Measurements from ENCODE around the gene NBEAL2. TPM values are rescaled to one million over a fixed set of nuclear protein-coding genes. Genes with fewer than 3 reads are reported as not detected.

The NBEAL2 gene
- total and polyA plus RNA-seq, 2 of the 4 experiments (the other 2 are of a cell fraction), result 2.2 to 12.5 TPM

GRCh38 chr3:47002171-47003055, 22.9 kb downstream of the NBEAL2 start:
- Histone ChIP-seq H2AK5ac (ENCODE audit: low read depth, low read length) (no peak overlapping the region), H3K9me3 (ENCODE audit: control insufficient read depth, insufficient read depth, low read length) (no peaks in the 10 kb centered on the region), H3K9me1 (ENCODE audit: insufficient read depth, low read length) (peaks cover 6% of the 10 kb centered on the region; the same call in 1 of the 2 replicates), H4K5ac (ENCODE audit: low read depth, low read length) (no peak overlapping the region), H3K79me1 (ENCODE audit: low read depth in 1 of 2, low read length in 2 of 2) (no peaks in the 10 kb centered on the region), H3K27ac (ENCODE audit: insufficient read depth, low read length) (no peak overlapping the region), H2BK15ac (ENCODE audit: low read depth, low read length) (no peak overlapping the region), H3K4me3 (ENCODE audit: insufficient read depth, low read depth, low read length) (no peak overlapping the region), H3K18ac (ENCODE audit: low read depth, low read length) (no peak overlapping the region), H3K14ac (replicated peaks; ENCODE audit: low read depth, low read length) (no peak overlapping the region), H3K4ac (ENCODE audit: low read depth, low read length) (no peak overlapping the region), H4K20me1 (ENCODE audit: insufficient read depth, low read length) (no peaks in the 10 kb centered on the region; the same call in 1 of the 2 replicates), H2AK9ac (replicated peaks; ENCODE audit: low read depth, low read length, poor library complexity) (peak overlapping the region; percentile 24), H2BK120ac (ENCODE audit: low read depth, low read length) (no peak overlapping the region), H3K36me3 (ENCODE audit: control insufficient read depth, insufficient read depth, low read length) (peaks cover 6% of the 10 kb centered on the region; the same call in 1 of the 2 replicates), H3K56ac (ENCODE audit: extremely low read depth, insufficient read depth, low read length) (no peak overlapping the region), H3K4me2 (ENCODE audit: low read depth, low read length) (no peak overlapping the region), H2BK20ac (ENCODE audit: low read depth, low read length) (no peak overlapping the region), H3K23ac (ENCODE audit: low read depth, low read length) (no peak overlapping the region), H2BK5ac (ENCODE audit: low read depth, low read length, poor library complexity, severe bottlenecking) (no peak overlapping the region), H4K8ac (ENCODE audit: low read depth in 2 of 2, low read length in 2 of 2) (no peak overlapping the region), H2AFZ (replicated peaks; ENCODE audit: low read length, poor library complexity) (no peak overlapping the region), H3K4me1 (ENCODE audit: control insufficient read depth, insufficient read depth, low read length) (peaks cover 3% of the 10 kb centered on the region; the same call in 1 of the 2 replicates), H3K27me3 (ENCODE audit: control insufficient read depth, insufficient read depth, low read length) (no peaks in the 10 kb centered on the region), H3K9ac (ENCODE audit: low read depth, low read length) (no peak overlapping the region), H4K91ac (ENCODE audit: insufficient read depth, low read depth, low read length) (no peak overlapping the region)
- WGBS, 2 experiments (ENCODE audit: extremely low coverage in 2 of 2, insufficient read length in 1 of 2), result 80% methylated on average over 7 of the region's 35 CpGs; no CpG with 5 or more reads in 1 of the 2 experiments
- DNase-seq (no peak), ATAC-seq (ENCODE audit: low read depth) (no peak)
- no TSS peak for BruUV-seq (replicated peaks)
- TF ChIP-seq RAD21 (IDR thresholded peaks at IDR 0.05; ENCODE audit: low read length) (no peak), RFX5 (IDR thresholded peaks at IDR 0.05; ENCODE audit: low read depth, low read length) (no peak), SMC3 (IDR thresholded peaks at IDR 0.05; ENCODE audit: low read depth, low read length) (no peak), MAZ (IDR thresholded peaks at IDR 0.05; ENCODE audit: borderline replicate concordance, low read depth, low read length) (no peak), ELK1 (IDR thresholded peaks at IDR 0.05; ENCODE audit: borderline replicate concordance, low read depth, low read length) (no peak), CEBPB (IDR thresholded peaks at IDR 0.05; ENCODE audit: low read depth, low read length) (no peak), FOS (IDR thresholded peaks at IDR 0.05; ENCODE audit: low read depth, low read length) (no peak), MXI1 (IDR thresholded peaks at IDR 0.05; ENCODE audit: borderline replicate concordance, low read depth, low read length) (no peak), MAFK (IDR thresholded peaks at IDR 0.05; ENCODE audit: low read depth, low read length) (no peak), BHLHE40 (IDR thresholded peaks at IDR 0.05; ENCODE audit: low read depth, low read length) (no peak), RCOR1 (IDR thresholded peaks at IDR 0.05; ENCODE audit: insufficient replicate concordance, low read length) (no peak), NFE2L2 (IDR thresholded peaks at IDR 0.05; ENCODE audit: low read depth, low read length) (no peak), CHD1 (IDR thresholded peaks at IDR 0.05; ENCODE audit: low read depth, low read length) (no peak)
- CTCF ChIA-PET, result no interaction called here
- POLR2A ChIA-PET (ENCODE audit: unreplicated experiment), result no interaction called here
- intact Hi-C loops (cut with micrococcal nuclease), result no loop called here
- in situ Hi-C loops (cut with MboI; ENCODE audit: low sequenced_read_pairs), result no loop called here
- dilution Hi-C loops (cut with HindIII; ENCODE audit: low sequenced_read_pairs, unreplicated experiment), result no loop called here
